H9 (cell line): ENCODE measurements around the gene TEAD1. TPM values are rescaled to one million over a fixed set of nuclear protein-coding genes. Genes with fewer than 3 reads are reported as not detected.

ENCODE experiments used
- DNase-seq: peaks from one replicate; pipeline ENCODE4 v3.0.0-alpha.2; 2017
- H2AFZ ChIP-seq: one replicate; pipeline ENCODE4 v1.6.1; 2013; ENCODE audit warnings: mild to moderate bottlenecking, low read length, control low read depth, moderate library complexity
- H2AK5ac ChIP-seq: 2 replicates; pipeline ENCODE4 v1.6.1; 2013; ENCODE audit warnings: low read length, control low read depth, mixed read lengths; ENCODE audit not compliant: insufficient read length
- H2BK120ac ChIP-seq: one replicate; pipeline ENCODE4 v1.6.1; 2013; ENCODE audit warnings: low read depth, mild to moderate bottlenecking, low read length, control low read depth, inconsistent platforms; ENCODE audit not compliant: poor library complexity, severe bottlenecking
- H2BK12ac ChIP-seq: 2 replicates; pipeline ENCODE4 v1.6.1; 2013; ENCODE audit warnings: low read length, control low read depth, mixed read lengths, low read depth; ENCODE audit not compliant: insufficient read length
- H2BK15ac ChIP-seq: 2 replicates; pipeline ENCODE4 v1.6.1; 2013; ENCODE audit warnings: low read depth, low read length, control low read depth
- H2BK20ac ChIP-seq: one replicate; pipeline ENCODE4 v1.6.1; 2013; ENCODE audit warnings: low read depth, mild to moderate bottlenecking, low read length, control low read depth, inconsistent platforms; ENCODE audit not compliant: poor library complexity, severe bottlenecking
- H2BK5ac ChIP-seq: 2 replicates; pipeline ENCODE4 v1.6.1; 2013; ENCODE audit warnings: low read length, control low read depth, mixed read lengths; ENCODE audit not compliant: insufficient read length
- H3K14ac ChIP-seq: 2 replicates; pipeline ENCODE4 v1.6.1; 2013; ENCODE audit warnings: low read length, control low read depth; ENCODE audit not compliant: insufficient read depth
- H3K18ac ChIP-seq: 2 replicates; pipeline ENCODE4 v1.6.1; 2013; ENCODE audit warnings: low read depth, mild to moderate bottlenecking, mixed read lengths, low read length, control low read depth; ENCODE audit not compliant: insufficient read length
- H3K23ac ChIP-seq: 2 replicates; pipeline ENCODE4 v1.6.1; 2013; ENCODE audit warnings: low read length, control low read depth, mixed read lengths, low read depth; ENCODE audit not compliant: insufficient read length
- H3K23me2 ChIP-seq: 2 replicates; pipeline ENCODE4 v1.6.1; 2013; ENCODE audit warnings: low read depth, mild to moderate bottlenecking, mixed read lengths, low read length, control low read depth; ENCODE audit not compliant: insufficient read length, poor library complexity, severe bottlenecking
- H3K27ac ChIP-seq: 2 replicates; pipeline ENCODE4 v1.5.1; 2013; ENCODE audit warnings: low read length, control low read depth, mixed read lengths, low read depth; ENCODE audit not compliant: insufficient read length
- H3K27me3 ChIP-seq: 2 replicates; pipeline ENCODE4 v1.6.1; 2013; ENCODE audit warnings: low read length, control low read depth, inconsistent platforms; ENCODE audit not compliant: insufficient read depth
- H3K4ac ChIP-seq: 2 replicates; pipeline ENCODE4 v1.6.1; 2013; ENCODE audit warnings: low read depth, mild to moderate bottlenecking, control low read depth, inconsistent platforms, low read length, moderate library complexity
- H3K4me1 ChIP-seq: 2 replicates; pipeline ENCODE4 v1.6.1; 2013; ENCODE audit warnings: low read length, control low read depth, inconsistent platforms; ENCODE audit not compliant: insufficient read depth
- H3K4me2 ChIP-seq: 2 replicates; pipeline ENCODE4 v1.6.1; 2013; ENCODE audit warnings: low read length, control low read depth, mixed read lengths; ENCODE audit not compliant: insufficient read length, insufficient read depth
- H3K56ac ChIP-seq: 2 replicates; pipeline ENCODE4 v1.6.1; 2013; ENCODE audit warnings: low read depth, mild to moderate bottlenecking, mixed read lengths, low read length, control low read depth; ENCODE audit not compliant: insufficient read length
- H3K79me1 ChIP-seq: 2 replicates; pipeline ENCODE4 v1.6.1; 2013; ENCODE audit warnings: low read depth, mild to moderate bottlenecking, moderate library complexity, low read length, control low read depth, inconsistent platforms; ENCODE audit not compliant: insufficient read depth, poor library complexity, severe bottlenecking
- H3K79me2 ChIP-seq: 2 replicates; pipeline ENCODE4 v1.6.1; 2013; ENCODE audit warnings: low read length, control low read depth, inconsistent platforms; ENCODE audit not compliant: insufficient read depth
- H3K9ac ChIP-seq: 2 replicates; pipeline ENCODE4 v1.6.1; 2013; ENCODE audit warnings: low read length, control low read depth, mixed read lengths; ENCODE audit not compliant: insufficient read length; ENCODE audit errors: extremely low read depth
- H3K9me3 ChIP-seq: one replicate; pipeline ENCODE4 v1.6.1; 2013; ENCODE audit warnings: low read depth, low read length, inconsistent platforms; ENCODE audit not compliant: control insufficient read depth
- H3T11ph ChIP-seq: one replicate; pipeline ENCODE4 v1.6.1; 2013; ENCODE audit warnings: mild to moderate bottlenecking, low read length, control low read depth, inconsistent platforms
- H4K20me1 ChIP-seq: one replicate; pipeline ENCODE4 v1.6.1; 2013; ENCODE audit not compliant: control insufficient read depth, insufficient read length, insufficient read depth
- H4K5ac ChIP-seq: 2 replicates; pipeline ENCODE4 v1.6.1; 2013; ENCODE audit warnings: low read depth, mild to moderate bottlenecking, mixed read lengths, low read length, control low read depth; ENCODE audit not compliant: insufficient read length
- H4K8ac ChIP-seq: replicated peaks from 2 replicates; pipeline ENCODE4 v1.6.1; 2013; ENCODE audit warnings: low read length, control low read depth, mixed read lengths, low read depth; ENCODE audit not compliant: insufficient read length
- H4K91ac ChIP-seq: 2 replicates; pipeline ENCODE4 v1.6.1; 2013; ENCODE audit warnings: low read depth, mild to moderate bottlenecking, moderate library complexity, mixed read lengths, low read length, control low read depth; ENCODE audit not compliant: insufficient read length
- H3K27ac Mint-ChIP-seq, 3 experiments: 2 replicates in 2 of 3; 3 replicates in 1 of 3; pipeline ENCODE4 v1.8.0; 2020 to 2021; ENCODE audit warnings: mixed read lengths in 3 of 3, mild to moderate bottlenecking in 1 of 3, moderate library complexity in 1 of 3
- H3K27me3 Mint-ChIP-seq: 2 replicates; pipeline ENCODE4 v1.8.0; 2021; ENCODE audit warnings: low read depth, mild to moderate bottlenecking, moderate library complexity, mixed read lengths
- H3K36me3 Mint-ChIP-seq, 3 experiments: 2 replicates in 2 of 3; 3 replicates in 1 of 3; pipeline ENCODE4 v1.8.0; 2020 to 2021; ENCODE audit warnings: low read depth in 3 of 3, mixed read lengths in 3 of 3; ENCODE audit not compliant: insufficient read depth in 1 of 3
- H3K4me1 Mint-ChIP-seq, 2 experiments: 2 replicates each; pipeline ENCODE4 v1.8.0; 2020; ENCODE audit warnings: mixed read lengths in 2 of 2
- H3K4me3 Mint-ChIP-seq, 2 experiments: 2 replicates in 1 of 2; 3 replicates in 1 of 2; pipeline ENCODE4 v1.8.0; 2020 to 2021; ENCODE audit warnings: mild to moderate bottlenecking in 2 of 2, mixed read lengths in 2 of 2, moderate library complexity in 1 of 2
- H3K9me3 Mint-ChIP-seq, 2 experiments: 2 replicates in 1 of 2; 3 replicates in 1 of 2; pipeline ENCODE4 v1.8.0; 2020; ENCODE audit warnings: mild to moderate bottlenecking in 2 of 2, mixed read lengths in 2 of 2, moderate library complexity in 1 of 2
- CTCF ChIP-seq: fragments of 200-600 bp; sonication (generic); conservative IDR thresholded peaks from 3 replicates; pipeline ENCODE4 v1.8.0; 2021; ENCODE audit warnings: antibody characterized with exemption, mild to moderate bottlenecking
- WGBS: extraction: QIAGEN DNeasy Blood & Tissue Kit; methylation state at CpG from one replicate; pipeline ENCODE4 v1.1.7; 2013; ENCODE audit warnings: missing lambda C conversion rate, low lambda C conversion rate, mixed read lengths; ENCODE audit not compliant: insufficient read length; ENCODE audit errors: extremely low coverage; 5-methylcytosine and 5-hydroxymethylcytosine counted together
- total RNA-seq: library from RNA; stranded (reverse); gene quantifications from 2 replicates; pipeline ENCODE4 v1.2.1, GENCODE V29; 2021

The TEAD1 gene
- total RNA-seq, 1 experiment from 2014 or later, result 75.1 TPM

DNA sequence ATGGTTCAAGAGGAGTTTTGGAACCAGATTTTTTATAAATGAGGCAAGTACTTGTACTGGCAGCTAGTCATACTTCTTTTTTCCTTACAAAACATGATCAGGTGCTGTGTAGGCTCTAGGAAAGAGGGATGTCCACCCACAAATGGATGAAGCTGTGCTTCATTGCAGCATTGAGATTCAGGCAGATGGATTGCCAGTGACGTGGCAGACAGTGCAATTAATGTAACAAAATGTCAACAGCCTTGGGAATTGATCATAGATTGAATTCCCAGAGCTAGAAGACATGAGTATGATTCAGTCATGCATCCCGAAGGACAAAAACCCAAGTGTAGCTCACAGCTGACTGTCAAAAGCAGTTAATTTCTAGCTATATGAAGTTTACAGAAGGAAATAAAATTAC lies 235.7 kb downstream of the TEAD1 start:
- Histone ChIP-seq H4K8ac (no peak overlapping the region), H3K4me1 (peaks cover 11% of the 10 kb centered on the region; the same call in 1 of the 2 replicates), H2AFZ (no peak overlapping the region), H4K20me1 (no peaks in the 10 kb centered on the region), H3K4me2 (no peak overlapping the region), H3K27ac (no peak overlapping the region), H3K14ac (no peak overlapping the region), H2BK5ac (no peak overlapping the region), H3K23ac (no peak overlapping the region), H2BK12ac (no peak overlapping the region), H3T11ph (no peak overlapping the region), H2BK120ac (no peak overlapping the region), H3K27me3 (no peaks in the 10 kb centered on the region), H3K9ac (no peak overlapping the region), H2BK20ac (no peak overlapping the region), H4K91ac (no peak overlapping the region), H3K56ac (no peak overlapping the region), H2BK15ac (no peak overlapping the region), H3K79me1 (no peaks in the 10 kb centered on the region), H3K4ac (no peak overlapping the region), H3K23me2 (no peaks in the 10 kb centered on the region), H3K9me3 (no peaks in the 10 kb centered on the region), H3K79me2 (no peaks in the 10 kb centered on the region), H2AK5ac (no peak overlapping the region), H3K18ac (no peak overlapping the region), H4K5ac (no peak overlapping the region)
- WGBS, result no CpG with 5 or more reads among the region's 2 CpGs
- no peak for TF ChIP-seq CTCF
- no peak overlapping the region for H3K27ac Mint-ChIP-seq
- H3K4me1 Mint-ChIP-seq, result peaks cover 28 to 34% of the 10 kb centered on the region in 2 experiments
- H3K36me3 Mint-ChIP-seq, result peaks cover 4 to 15% (median 13%) of the 10 kb centered on the region in 3 experiments; a peak in 5 of 7 replicates
- no peak overlapping the region for H3K4me3 Mint-ChIP-seq
- H3K9me3 Mint-ChIP-seq, result no peaks in the 10 kb centered on the region
- no peak for DNase-seq
- H3K27me3 Mint-ChIP-seq, result no peaks in the 10 kb centered on the region
